Measurements from ENCODE around the gene R3HDM2. TPM values are rescaled to one million over a fixed set of nuclear protein-coding genes. Genes with fewer than 3 reads are reported as not detected.
"Not testable (repeated sequence)": the region's sequence is repeated elsewhere in the genome, so short reads cannot be mapped to it uniquely, and the experiment has no call there.

R3HDM2 gene
- total RNA-seq, 1 donor from 2014 or later = 32.9 TPM

DNA sequence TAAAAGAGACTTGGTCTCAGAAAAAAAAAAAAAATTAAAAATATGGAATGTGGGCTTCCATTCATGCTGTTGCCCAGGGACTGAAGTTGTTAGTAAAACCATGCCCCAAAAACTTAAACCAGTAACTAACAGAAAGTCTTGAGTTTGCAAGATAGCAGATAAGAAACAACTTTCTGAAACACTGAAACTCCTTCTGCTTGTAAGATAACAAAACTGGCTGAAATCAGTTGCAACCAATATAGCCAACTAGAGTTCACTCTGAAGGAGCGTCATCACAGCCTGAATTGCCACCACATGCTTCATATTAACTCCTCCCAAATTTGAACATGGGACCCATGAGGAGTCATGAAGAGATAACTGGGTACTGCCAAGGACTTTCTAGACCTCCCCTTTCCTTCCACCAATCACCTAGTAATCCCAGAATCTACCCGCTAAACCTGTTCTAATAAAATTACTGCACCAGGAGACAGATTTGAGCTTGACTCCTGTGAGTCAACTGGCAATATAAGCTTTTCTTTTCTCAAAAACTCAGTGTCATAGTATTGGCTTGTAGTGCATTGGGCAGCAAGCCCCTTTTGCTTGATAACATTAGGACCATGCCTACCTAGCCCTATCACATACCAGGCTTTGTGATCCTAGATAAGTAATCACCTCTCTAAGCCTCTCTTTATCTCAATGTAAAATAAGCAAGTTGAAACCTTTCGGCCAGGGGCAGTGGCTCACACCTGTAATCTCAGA is 53.6 kb downstream of the R3HDM2 start:
- no peak for DNase-seq

DNA sequence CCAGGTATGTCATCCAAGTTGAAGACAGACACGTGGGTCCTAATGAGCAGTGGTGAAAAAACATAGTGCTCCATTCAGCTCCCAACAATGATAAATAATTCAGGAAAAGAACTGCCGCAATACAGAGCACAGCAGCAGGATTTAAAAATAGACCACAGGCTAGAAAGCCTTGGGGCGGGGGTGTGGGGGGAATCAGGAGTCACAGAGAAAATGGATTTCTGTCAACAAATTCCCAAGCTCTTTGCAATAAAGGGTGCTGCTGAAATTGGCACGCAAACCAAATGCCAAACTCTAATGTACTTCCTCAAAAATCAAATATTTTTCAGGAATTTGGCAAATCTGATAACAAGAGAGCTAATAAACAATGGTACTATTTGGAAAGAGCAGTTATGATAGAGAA is 58.6 kb downstream of the R3HDM2 start:
- no peak for DNase-seq

DNA sequence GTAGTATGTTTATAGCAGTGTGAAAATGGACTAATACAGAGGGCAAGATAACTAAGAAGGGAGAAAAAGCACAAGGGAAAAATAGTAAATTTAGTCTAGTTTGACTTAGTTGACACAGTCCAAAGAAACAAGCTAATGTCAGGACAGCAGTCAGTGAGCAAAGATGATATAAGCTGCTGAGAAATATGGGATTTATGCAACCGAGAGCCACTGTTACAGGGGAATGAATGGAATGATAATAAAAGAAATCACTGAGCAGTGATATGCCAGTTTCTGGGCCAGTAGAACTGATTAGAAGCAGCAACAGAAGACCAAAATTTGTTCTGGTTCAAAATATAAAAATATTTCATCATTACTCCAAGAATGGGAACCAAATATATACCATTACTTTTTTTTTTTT is 60.1 kb downstream of the R3HDM2 start:
- no peak for DNase-seq

DNA sequence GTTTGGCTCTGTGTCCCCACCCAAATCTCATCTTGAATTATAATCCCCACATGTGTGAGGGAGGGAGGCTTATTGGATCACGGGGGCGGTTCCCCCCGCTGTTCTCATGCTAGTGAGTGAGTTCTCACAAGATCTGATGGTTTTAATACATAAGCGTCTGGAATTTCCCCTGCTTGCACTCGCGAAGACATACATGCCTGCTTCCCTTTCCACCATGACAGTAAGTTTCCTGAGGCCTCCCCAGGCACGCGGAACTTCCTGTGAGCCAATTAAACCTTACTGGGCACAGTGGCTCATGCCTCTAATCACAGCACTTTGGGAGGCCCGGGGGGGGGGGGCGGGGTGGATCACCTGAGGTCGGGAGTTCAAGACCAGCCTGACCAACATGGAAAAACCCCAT is 60.8 kb downstream of the R3HDM2 start:
- DNase-seq = no peak

- no peak for DNase-seq
Observed at GRCh38 chr12:57369202-57369601, 61.6 kb downstream of the R3HDM2 start.

GRCh38 chr12:57368349-57369095 is 62.3 kb downstream of the R3HDM2 start:
- no peak for DNase-seq

GRCh38 chr12:57367121-57367520 is 63.7 kb downstream of the R3HDM2 start:
- no peak for DNase-seq

DNA sequence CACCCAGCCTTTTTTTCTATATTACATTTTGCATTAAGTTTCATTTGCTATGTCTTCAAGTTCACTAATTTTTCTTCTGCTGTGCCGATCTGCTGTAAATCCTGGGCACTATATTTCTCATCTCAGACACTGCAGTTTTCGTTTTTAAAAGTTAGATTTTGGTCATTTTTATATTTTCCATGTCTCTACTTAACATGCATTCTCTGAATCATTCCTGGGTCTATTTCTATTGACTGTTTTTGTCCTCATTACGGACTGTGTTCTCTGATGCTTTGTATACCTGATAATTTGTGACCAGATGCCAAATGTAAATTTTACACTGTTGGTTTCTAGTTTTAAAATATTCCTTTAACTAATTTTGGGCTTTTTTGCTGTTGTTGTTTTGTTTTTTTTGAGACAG is 64.5 kb downstream of the R3HDM2 start:
- DNase-seq = no peak

DNA sequence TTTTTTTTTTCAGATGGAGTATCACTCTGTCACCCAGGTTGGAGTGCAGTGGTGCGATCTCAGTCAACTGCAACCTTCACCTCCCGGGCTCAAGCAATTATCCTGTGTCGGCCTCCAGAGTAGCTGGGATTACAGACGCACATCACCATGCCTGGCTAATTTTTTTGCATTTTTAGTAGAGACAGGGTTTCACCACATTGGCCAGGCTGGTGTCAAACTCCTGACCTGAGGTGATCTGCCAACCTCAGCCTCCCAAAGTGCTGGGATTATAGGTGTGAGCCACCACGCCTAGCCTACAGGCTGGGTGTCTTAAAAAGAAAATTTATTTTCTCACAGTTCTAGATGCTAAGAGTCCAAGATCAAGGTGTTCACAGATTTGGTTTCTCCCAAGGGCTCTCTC is 66.7 kb downstream of the R3HDM2 start:
- not testable (repeated sequence) for DNase-seq

DNA sequence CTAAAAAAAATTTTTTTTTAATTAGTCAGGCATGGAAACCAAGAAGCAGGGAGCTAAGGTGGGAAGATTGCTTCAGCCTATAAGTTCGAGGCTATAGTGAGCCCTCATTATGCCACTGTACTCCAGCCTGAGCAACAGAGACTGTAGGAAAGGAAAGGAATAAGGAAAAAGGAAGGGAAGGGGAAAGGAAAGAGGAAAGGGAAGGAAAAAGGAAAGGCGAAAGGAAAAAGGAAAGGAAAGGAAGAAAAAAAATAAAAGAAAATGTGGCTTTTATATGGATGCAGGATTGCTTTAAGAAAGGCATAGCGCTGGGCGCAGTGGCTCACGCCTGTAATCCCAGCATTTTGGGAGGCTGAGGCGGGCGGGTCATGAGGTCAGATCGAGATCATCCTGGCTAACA is 70.4 kb downstream of the R3HDM2 start:
- no peak for DNase-seq

DNA sequence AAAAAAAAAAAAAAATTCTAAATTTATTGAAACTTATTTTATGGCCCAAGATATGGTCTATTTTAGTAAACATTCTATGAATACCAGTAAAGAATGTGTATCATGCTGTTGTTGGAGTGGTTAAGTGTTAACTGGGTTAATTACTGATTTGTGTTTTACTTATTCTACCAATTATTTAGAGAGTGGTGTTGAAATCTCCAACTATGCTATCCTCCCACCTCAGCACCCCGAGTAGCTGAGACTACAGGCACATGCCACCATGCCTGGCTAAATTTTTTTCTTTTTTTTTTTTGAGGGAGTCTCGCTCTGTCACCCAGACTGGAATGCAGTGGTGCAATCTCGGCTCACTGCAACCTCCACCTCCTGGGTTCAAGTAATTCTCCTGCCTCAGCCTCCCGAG is 72.2 kb downstream of the R3HDM2 start:
- no peak for DNase-seq

- no peak for DNase-seq
Observed at GRCh38 chr12:57355734-57356133, 75.1 kb downstream of the R3HDM2 start.

- no peak for DNase-seq
Observed at GRCh38 chr12:57352166-57352565, 78.7 kb downstream of the R3HDM2 start.

DNA sequence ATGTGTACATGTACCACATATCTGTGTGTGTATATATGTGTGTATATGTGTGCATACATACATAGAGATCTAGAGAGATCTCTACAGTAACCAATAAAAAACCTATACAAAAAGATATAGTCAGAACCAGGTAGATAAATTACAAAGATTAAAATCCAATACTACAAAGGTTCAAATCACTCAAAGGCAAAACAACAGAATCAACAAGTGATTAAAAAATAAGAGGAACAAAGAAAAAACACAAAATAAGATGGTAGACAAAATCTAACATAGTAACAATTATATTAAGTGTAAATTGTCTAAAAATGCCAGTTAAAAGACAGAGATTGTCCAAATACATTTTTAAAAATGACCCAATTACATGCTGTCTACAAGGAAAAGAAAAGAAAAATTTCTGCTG is 83.6 kb downstream of the R3HDM2 start:
- DNase-seq = no peak

DNA sequence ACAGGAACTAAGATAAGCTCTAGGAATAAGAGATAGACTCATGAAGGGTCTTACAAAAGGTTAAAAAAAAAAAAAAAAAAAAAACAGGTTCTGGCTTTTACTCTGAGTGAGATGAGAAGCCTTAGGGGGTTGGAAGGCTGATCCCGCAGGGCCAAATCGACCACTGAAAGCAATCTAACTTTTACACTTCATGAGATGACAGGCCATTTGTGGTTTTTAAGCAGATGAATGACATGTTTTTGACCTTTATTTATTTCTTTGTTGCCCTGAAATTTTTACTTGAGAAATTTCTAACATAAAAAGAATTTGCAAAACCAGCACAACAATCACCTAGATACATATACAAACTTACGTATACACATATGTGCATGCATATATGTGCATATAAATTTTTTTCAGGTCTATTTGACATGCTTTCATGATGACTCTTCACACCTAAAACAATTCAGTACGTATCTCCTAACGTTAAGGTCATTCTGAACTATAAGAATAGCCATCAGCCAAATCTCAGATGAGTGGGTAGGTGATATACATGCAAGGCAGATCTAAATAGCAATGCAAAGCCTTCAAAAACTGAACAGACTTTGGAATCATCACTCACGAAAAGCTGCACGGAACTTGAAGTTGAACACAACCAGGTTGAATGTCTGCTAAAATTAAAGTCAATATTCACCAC is 87.0 kb downstream of the R3HDM2 start:
- DNase-seq = no peak

- no peak for DNase-seq
Observed at GRCh38 chr12:57342207-57342691, 88.6 kb downstream of the R3HDM2 start.

- no peak for DNase-seq
Observed at GRCh38 chr12:57341275-57341990, 89.4 kb downstream of the R3HDM2 start.

DNA sequence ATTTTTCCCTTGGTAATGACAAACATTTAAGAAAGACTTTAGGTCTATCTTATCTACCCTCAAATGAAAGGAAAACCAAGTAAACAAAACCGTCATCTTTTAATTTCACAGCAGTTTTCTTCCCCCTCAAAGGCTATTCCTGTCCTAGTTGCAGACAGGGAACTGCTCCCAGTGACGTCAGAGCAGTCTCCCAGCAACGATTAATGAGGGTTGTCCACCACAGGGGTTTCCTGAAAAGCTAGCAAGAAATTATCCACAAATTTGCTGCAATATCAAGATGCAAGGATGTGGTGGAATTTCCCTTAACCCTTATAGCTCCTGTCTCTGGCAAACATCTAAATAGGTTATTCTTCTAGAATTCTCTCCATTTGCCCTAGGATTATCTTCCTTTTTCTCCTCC is 90.7 kb downstream of the R3HDM2 start:
- DNase-seq = peak; percentile 44

DNA sequence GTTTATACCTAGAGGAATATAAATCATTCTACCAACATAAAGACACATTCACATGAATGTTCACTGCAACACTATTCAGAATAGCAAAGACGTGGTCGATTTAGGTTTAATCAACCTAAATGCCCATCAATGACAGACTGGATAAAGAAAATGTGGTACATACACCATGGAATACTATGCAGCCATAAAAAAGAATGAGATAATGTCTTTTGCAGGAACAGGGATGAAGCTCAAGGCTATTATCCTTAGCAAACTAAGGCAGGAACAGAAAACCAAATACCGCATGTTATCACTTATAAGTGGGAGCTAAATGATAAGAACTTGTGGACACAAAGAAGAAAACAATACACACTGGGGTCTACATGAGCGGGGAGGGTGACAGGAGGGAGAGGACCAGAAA is 94.5 kb downstream of the R3HDM2 start:
- DNase-seq = not testable (repeated sequence)

DNA sequence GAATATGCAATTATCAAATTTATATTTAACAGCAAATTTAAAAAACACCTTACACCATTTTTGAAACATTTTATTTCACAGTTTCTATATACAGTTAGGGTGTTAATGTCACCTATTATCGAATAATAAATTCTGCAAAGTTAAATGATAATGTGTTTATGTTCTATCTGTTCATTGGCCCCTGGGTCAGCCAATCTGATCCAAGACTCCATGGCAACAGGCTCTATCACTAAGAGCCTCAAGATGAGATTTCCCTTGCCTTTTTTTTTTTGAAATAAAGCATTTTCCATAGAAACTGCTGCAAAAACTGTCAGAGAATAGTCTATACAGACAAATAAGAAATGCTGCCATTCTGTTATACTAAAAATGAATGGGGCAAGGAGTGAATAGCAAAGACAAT is 96.6 kb downstream of the R3HDM2 start:
- no peak for DNase-seq

- no peak for DNase-seq
Observed at GRCh38 chr12:57332646-57333312, 98.1 kb downstream of the R3HDM2 start.

- no peak for DNase-seq
Observed at GRCh38 chr12:57330992-57331391, 99.9 kb downstream of the R3HDM2 start.

Measured in skin of body (tissue), 2 donors.